Measurements from ENCODE around the gene MSX2.

GRCh38 chr5:174764309-174764708 is 39.9 kb downstream of the MSX2 start:
- no peak for TF ChIP-seq SUZ12 (IDR thresholded peaks at IDR 0.05; ENCODE audit: extremely low read depth, insufficient read depth, insufficient read length)
- no peak for TF ChIP-seq YY1 (IDR thresholded peaks at IDR 0.05; ENCODE audit: insufficient read depth, insufficient read length)
- no peak for TF ChIP-seq ZNF274 (IDR thresholded peaks at IDR 0.05; ENCODE audit: low read depth, low read length)
